NCI-H2196 (cell line): ENCODE results near the gene ATG2A.
"Not testable (repeated sequence)": the region's sequence is repeated elsewhere in the genome, so short reads cannot be mapped to it uniquely, and the experiment has no call there.

ENCODE experiments used
- DNase-seq: peaks from one replicate; lab custom pipeline; 2025; ENCODE audit not compliant: unreplicated experiment; lab: John Stamatoyannopoulos, UW

Gene ATG2A

DNA sequence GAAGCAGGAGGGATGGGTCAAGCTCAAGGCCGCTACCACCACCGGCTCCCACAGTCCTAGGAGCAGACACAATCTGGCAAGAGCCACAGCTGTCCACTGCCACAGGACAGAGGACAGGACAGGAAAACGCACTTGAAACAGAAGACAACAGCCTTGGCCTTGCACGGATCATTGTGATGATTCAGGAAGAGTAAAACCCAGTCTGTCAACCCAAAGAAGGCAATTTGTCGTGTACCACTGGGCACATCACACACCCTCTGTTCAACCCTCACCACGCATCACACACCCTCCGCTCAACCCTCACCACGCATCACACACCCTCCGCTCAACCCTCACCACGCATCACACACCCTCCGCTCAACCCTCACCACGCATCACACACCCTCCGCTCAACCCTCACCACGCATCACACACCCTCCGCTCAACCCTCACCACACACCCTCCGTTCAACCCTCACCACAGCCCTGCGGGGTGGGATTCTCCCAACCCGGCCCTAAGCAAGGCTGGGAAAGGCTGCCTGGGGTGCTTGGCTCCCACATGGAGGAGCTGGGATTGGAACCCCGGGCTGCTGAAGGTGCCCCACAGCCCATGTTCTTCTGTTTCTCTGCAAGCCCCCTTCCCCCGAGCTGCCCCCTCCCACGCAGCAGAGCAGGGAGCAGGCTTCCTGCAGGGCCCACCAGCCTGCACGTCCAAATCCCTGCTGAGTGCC, 61.3 kb downstream of the ATG2A start:
- DNase-seq: no peak

- DNase-seq: peak; percentile 58
Measured at GRCh38 chr11:64854534-64855502, 62.2 kb downstream of the ATG2A start.

GRCh38 chr11:64854157-64854533, 62.9 kb downstream of the ATG2A start:
- no peak for DNase-seq

DNA sequence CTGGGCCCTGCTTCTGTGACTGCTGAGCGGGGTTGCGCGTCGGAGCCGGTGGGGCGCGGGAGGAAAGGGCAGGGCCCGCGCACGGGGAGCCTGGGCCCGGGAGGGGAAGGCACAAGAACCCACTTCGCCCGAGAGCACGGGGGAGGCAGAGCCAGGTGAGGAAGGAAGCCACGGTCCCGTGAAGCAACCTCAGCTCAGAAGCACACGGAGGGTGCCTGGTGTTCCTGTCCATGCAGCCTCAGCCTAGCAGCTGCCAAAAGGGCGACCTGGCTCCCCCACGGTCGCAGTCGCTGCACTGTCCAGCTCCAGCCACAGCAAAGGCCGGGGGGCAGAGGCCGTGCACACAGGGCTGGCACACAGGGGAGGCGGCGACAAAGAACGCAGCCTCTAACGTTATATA, 63.3 kb downstream of the ATG2A start:
- DNase-seq: no peak

DNA sequence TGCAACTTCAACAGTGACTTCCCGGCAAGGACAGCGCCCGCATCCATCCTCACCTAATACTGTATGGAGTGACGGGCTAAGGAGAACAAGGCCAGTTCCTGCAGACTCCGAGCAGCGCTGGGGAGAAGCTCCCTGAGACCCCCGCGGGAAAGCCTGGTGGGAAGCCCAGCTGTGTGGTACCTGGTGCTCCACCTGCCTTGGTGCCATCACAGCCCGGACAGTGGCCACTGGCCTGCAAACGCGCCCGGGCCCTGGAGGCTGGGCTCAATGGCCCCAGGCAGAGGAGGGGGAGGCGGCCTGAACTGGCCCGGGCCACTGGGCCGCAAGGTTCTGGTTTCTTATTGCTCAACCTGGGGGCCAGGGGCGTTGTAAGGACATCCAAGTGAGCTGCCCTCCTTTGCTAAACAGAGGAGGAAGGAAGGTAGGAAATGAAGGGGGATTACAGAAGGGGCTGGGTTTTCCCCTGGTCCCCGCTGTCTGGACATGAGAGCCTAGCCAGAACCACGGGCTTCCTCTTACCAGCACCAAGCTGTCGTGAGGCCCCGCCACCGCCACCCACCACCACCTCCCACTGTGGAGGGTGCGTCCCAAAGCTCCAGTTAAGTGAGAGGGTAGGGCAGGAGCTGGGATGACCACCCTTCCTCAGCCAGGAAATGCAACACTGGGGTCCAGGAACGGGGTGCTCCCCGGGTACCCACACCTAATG, 64.1 kb downstream of the ATG2A start:
- DNase-seq: no peak

- no peak for DNase-seq
Measured at GRCh38 chr11:64851831-64852351, 65.1 kb downstream of the ATG2A start.

- DNase-seq: no peak
Measured at GRCh38 chr11:64850979-64851567, 65.9 kb downstream of the ATG2A start.

DNA sequence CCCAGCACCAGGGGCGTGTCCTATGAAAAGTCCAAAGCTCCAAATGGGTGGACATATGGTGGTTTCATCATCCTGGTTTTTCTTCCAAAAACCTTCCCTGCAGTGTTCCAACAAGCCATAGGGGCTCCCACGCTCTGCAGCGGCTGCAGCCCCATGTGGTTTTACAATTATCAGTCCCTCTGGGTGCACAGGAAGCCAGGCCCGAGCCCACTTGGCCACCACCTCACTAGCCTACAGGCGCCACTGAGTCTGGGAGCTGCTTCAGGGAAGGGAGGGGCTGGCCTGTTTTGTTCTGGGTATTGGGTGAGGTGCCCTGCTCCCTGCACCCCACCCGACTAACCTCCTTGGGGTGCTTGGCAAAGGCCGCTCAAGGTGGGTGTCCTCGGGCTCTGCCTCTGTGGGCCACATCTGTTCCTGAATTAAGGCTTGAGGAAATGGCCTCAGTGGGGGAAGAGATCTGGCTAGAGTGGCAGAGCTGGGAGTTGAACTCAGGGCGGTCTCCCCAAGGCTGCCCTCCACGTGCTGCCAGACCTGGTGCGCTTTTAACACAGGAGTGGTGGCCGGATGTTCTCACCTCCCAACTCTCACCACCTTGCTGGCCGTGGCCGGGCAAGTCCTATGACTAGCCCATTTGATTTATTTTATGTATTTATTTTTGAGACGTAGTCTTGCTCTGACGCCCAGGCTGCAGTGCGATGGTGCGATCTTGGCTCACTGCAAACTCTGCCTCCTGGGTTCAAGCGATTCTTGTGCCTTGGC, 67.2 kb downstream of the ATG2A start:
- DNase-seq: no peak

DNA sequence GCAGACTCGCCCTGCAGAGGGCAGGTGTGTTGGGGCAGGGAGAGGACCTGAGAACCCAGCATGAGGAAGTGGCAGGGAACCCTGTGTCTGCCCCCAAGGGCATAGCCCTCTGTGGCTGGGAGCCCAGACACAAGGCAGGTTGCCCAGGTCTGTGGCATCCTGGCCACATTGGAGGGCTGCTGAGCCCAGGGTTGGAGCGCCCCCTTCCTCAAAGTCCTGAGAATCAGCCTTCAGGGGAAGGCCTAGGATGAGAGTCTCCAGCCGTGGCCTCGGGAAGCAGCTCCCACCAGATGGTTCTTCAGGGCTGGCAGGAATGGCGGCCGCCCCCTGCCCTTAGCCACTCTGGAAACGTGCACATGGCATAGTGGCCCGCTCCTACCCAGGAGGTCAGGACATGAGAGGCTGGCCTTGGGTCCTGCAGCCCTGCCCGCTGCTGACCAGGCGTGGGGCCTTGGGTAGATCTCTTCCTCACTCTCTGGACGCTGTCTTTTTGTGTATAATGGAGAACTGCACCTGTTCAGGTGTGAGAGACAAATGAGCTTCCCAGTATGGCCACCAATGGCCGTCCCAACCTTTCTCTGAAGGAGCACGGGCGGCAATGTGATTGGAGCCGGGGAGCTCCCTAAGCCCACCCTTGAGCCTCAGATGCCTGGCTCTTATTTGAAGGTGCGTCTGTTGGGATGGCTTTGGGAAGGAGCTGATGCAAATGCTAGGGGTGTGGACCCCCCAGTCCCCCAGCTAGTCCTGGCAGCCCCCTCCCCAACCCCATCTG, 68.0 kb downstream of the ATG2A start:
- DNase-seq: peak; percentile 80

DNA sequence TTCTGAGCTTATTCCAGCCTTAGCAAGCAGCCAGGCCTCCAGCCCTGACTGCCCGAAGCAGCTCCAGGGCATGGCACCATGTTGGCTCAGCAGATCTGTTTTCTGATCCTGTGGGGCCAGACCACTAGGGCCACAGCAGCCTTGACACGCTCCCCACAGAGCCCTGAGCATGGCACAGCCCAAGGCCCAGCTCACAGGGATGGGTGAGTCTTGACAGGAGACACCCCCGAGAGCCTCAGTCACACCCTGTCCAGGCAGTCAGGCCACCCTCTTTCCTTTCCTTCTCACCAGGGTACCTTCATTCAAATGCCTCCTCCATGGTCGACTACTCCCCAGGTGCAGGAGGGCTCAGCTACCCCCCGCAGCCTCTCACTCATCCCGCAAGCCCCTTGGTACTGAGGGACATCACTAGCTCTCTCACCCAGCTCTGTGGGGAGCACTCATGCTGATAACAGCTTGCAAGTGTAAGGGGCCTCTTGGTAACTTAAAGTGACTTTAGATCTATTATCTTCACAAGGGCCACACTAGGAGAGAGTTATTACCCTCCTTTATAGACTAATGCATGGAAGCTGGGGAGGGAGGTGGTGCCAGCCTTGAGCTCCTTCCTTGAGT, 68.7 kb downstream of the ATG2A start:
- no peak for DNase-seq

DNA sequence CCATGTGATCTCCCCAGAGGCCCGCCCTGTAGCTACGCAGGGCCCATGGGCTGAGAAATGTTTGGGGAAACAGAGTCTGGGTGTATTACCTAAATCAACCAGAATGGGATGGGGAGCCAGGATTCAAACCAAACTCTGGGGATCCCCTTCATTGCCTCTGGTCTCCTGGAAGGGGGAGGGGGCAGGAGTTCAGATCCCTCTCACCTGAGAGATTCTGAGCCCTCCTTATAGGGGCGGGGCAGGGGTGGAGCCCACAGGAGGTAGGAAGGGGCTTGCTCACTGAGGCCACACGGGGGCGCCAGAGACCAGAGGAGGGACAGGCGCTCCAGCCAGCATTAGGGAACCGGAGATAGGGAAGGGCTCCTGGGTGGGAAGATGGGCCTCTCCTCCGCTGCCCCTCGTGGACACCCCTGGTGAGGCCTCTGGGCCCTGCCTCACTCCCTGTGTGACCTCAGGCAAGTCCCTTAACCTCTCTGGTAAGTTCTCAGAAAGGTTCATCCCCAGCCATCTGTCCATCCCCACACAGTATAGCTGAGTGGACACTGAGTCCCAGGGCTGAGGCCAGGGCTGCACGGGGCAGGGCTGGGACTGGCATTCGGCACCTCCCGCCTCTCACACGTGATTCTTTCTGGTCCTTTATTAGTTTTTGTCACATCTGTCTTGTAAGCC, 69.9 kb downstream of the ATG2A start:
- peak; percentile 98 for DNase-seq

DNA sequence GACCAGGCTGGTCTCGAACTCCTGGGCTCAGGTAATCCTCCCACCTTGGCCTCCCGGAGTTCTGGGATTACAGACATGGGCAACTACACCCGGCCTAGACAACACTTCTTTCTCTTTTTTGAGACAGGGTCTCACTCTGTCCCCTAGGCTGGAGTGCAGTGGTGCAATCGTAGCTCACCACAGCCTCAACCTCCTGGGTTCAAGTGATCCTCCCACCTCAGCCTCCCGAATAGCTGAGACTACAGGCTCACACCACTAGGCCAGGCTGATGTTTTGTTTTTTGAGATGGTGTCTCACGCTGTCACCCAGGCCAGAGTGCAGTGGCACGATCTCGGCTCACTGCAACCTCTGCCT, 71.3 kb downstream of the ATG2A start:
- DNase-seq: not testable (repeated sequence)

GRCh38 chr11:64845129-64845775, 71.8 kb downstream of the ATG2A start:
- no peak for DNase-seq
